ENCODE results near the gene THAP4.

DNA sequence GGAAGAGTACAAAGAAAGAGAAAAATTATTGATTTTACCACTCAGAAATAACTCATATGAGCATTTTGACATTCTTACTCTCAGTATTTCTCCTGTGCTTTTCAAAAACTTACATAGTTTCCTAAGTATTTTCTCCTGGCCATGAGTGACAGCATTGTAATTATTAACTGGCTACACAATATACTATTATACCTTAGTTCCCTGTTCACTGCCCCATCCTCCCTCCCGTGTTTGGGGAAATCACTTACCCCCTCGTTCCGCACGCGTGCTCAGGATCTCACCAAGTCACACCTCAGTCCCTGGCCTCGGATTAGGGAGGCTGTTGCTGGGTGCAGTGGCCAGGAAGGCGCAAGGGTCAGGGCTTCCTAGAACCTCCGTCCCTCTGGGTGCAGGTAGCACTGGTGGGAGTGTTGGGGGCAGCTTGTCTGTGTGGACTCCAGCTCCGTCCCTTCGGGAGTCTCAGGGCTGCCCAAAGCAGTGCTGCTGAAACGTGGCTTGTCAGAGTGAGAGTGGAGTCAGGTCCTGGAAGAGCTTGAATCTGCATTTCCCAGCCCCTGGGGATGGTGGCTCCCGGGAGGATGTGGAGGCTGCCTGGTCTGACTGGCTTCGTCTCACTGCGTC, 23.7 kb upstream of the THAP4 start:
- TF ChIP-seq, protein P1, sequence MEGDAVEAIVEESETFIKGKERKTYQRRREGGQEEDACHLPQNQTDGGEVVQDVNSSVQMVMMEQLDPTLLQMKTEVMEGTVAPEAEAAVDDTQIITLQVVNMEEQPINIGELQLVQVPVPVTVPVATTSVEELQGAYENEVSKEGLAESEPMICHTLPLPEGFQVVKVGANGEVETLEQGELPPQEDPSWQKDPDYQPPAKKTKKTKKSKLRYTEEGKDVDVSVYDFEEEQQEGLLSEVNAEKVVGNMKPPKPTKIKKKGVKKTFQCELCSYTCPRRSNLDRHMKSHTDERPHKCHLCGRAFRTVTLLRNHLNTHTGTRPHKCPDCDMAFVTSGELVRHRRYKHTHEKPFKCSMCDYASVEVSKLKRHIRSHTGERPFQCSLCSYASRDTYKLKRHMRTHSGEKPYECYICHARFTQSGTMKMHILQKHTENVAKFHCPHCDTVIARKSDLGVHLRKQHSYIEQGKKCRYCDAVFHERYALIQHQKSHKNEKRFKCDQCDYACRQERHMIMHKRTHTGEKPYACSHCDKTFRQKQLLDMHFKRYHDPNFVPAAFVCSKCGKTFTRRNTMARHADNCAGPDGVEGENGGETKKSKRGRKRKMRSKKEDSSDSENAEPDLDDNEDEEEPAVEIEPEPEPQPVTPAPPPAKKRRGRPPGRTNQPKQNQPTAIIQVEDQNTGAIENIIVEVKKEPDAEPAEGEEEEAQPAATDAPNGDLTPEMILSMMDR (optimal IDR thresholded peaks at IDR 0.05 in 1 of 3, IDR thresholded peaks at IDR 0.05 in 1 of 3, conservative IDR thresholded peaks at IDR 0.05 in 1 of 3; ENCODE audit: extremely low read depth in 1 of 3, insufficient read depth in 2 of 3, low read length in 3 of 3): no peak
- TF ChIP-seq EZH2 (IDR thresholded peaks at IDR 0.05; ENCODE audit: low read length): no peak

Data from keratinocyte (primary cell).